HepG2 (cell line): Measurements from ENCODE around the gene PTPRN. TPM values are rescaled to one million over a fixed set of nuclear protein-coding genes. Genes with fewer than 3 reads are reported as not detected.

Source experiments
- CEBPZ ChIP-seq: IDR thresholded peaks from 2 replicates; pipeline ENCODE4 v1.6.1; 2012; ENCODE audit warnings: low read length, improper control_type of control experiment
- DNMT3B ChIP-seq: conservative IDR thresholded peaks from 2 replicates; pipeline ENCODE4 v1.6.1; 2016; ENCODE audit warnings: missing biosample characterization, control low read depth
- GLI4 ChIP-seq: sonication (generic); formaldehyde crosslinking; IDR thresholded peaks from 2 replicates; pipeline ENCODE4 v1.5.1; 2020; ENCODE audit warnings: missing genetic modification reagents, mild to moderate bottlenecking, moderate library complexity, borderline replicate concordance
- MEF2D ChIP-seq: sonication (generic); formaldehyde crosslinking; IDR thresholded peaks from 2 replicates; pipeline ENCODE4 v1.5.1; 2020; ENCODE audit warnings: mild to moderate bottlenecking, missing genetic modification reagents
- NR3C1 ChIP-seq: sonication (generic); formaldehyde crosslinking; IDR thresholded peaks from 2 replicates; pipeline ENCODE4 v1.4.0; 2020; ENCODE audit warnings: missing genetic modification reagents
- SOX5 ChIP-seq: IDR thresholded peaks from 2 replicates; pipeline ENCODE4 v1.6.1; 2016; ENCODE audit warnings: borderline replicate concordance
- SPEN ChIP-seq: sonication (generic); formaldehyde crosslinking; IDR thresholded peaks from 2 replicates; pipeline ENCODE4 v1.5.1; 2020; ENCODE audit warnings: low read depth, mild to moderate bottlenecking, missing genetic modification reagents
- SSRP1 ChIP-seq: IDR thresholded peaks from 2 replicates; pipeline ENCODE4 v1.6.1; 2016; ENCODE audit warnings: control low read depth
- STAT5B ChIP-seq: sonication (generic); formaldehyde crosslinking; IDR thresholded peaks from 2 replicates; pipeline ENCODE4 v1.4.0; 2020; ENCODE audit warnings: missing genetic modification reagents
- ZNF333 ChIP-seq: sonication (generic); formaldehyde crosslinking; IDR thresholded peaks from 2 replicates; pipeline ENCODE4 v1.4.0; 2020; ENCODE audit warnings: mild to moderate bottlenecking, missing genetic modification reagents, borderline replicate concordance
- ZNF605 ChIP-seq: sonication (generic); formaldehyde crosslinking; IDR thresholded peaks from 2 replicates; pipeline ENCODE4 v1.8.0; 2022; ENCODE audit warnings: mild to moderate bottlenecking, missing genetic modification reagents
- ZNF782 ChIP-seq: sonication (generic); formaldehyde crosslinking; IDR thresholded peaks from 2 replicates; pipeline ENCODE4 v1.4.0; 2020; ENCODE audit warnings: missing genetic modification reagents, mild to moderate bottlenecking, borderline replicate concordance
- ZNF839 ChIP-seq: sonication (generic); formaldehyde crosslinking; IDR thresholded peaks from 2 replicates; pipeline ENCODE4 v1.4.0; 2020; ENCODE audit warnings: missing genetic modification reagents, mild to moderate bottlenecking, borderline replicate concordance
- ZNF891 ChIP-seq: sonication (generic); formaldehyde crosslinking; IDR thresholded peaks from 2 replicates; pipeline ENCODE4 v1.5.0; 2020; ENCODE audit warnings: mild to moderate bottlenecking, missing genetic modification reagents
- polyA plus RNA-seq, 8 experiments: library from polyadenylated mRNA; depleted of rRNA in 3 of 8; stranded (reverse) in 7 of 8; unstranded in 1 of 8; fragments of >200 nt; fragmentation: Illumina TruSeq in 4 of 8; extraction: Trizol in 4 of 8; gene quantifications; 2 replicates each; pipeline versions ENCODE4 v1.2.1 to v1.2.3, GENCODE V29; 2011 to 2016; ENCODE audit warnings: low read depth in 4 of 8, missing spikeins in 1 of 8, mixed read lengths in 1 of 8; ENCODE audit not compliant: insufficient read depth in 1 of 8
- total RNA-seq, 5 experiments: library from RNA; depleted of rRNA; stranded (reverse); fragments of >200 nt; fragmentation: Illumina TruSeq; extraction: Trizol; gene quantifications; 2 replicates each; pipeline ENCODE4 v1.2.3, GENCODE V29; 2016; ENCODE audit warnings: low read depth in 1 of 5
- TF ChIP-seq, protein P1 (sequence below): fragments of 450-650 bp; IDR thresholded peaks from 2 replicates; pipeline ENCODE4 v1.6.1; 2017; ENCODE audit warnings: mild to moderate bottlenecking
- TF ChIP-seq, protein P2 (sequence below): IDR thresholded peaks from 2 replicates; pipeline ENCODE4 v1.6.1; 2016; ENCODE audit warnings: missing compliant biosample characterization, missing genetic modification reagents, borderline replicate concordance
- TF ChIP-seq, protein P3 (sequence below): sonication (generic); formaldehyde crosslinking; IDR thresholded peaks from 2 replicates; pipeline ENCODE4 v1.4.0; 2020; ENCODE audit warnings: missing genetic modification reagents

Gene PTPRN
- total and polyA plus RNA-seq, 2 of the 13 experiments (the other 11 are each of a cell fraction or from before 2014, with no cell fraction given) = 0.26 TPM; not detected in 1

DNA sequence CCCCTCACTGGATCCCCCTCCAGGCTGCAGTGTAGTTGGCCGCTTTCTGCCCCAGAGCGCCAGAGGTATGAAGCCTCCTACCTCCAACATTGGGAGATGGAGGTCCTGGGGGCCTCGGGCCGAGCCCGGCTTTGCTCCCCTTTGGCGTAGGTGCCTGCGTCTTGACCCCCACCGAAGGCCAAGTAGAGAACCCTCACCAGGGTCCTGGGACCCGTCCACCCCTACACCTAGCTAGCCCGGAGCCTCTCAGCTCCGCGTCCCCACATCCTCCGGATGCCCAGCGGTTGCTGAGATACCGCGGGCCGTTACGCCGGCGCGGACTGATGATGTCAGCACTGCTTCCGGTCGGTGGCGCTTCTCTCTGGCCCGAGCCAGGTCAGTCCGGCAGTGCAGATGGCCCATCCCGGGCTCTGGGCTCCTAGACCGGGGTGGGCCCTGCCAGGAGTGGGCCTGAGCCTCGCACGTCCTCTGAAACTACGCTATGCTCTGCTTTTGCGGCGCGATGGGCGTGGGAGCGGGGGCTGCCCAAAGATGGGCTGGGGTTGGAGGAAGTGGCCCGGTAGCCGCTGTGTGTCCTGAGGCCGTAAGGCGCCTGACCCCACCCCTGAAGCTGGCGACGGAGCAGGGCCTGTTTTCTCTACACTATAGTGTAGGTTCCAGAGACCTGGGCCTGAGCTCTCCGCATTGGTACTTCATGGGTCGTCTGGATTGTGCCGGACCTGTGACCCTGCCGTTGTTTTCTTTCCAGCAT lies 63.9 kb downstream of the PTPRN start, which contains the start of the genes GLB1L and STK16 (continued):
- TF ChIP-seq CEBPZ (no peak), ZNF839 (CRISPR knock-in tag) (peak; percentile 99; the same call in 1 of the 2 replicates), SPEN (peak; percentile 97), MEF2D (peak; percentile 88), NR3C1 (CRISPR knock-in tag) (no peak), SOX5 (CRISPR knock-in tag) (0 out of 2 replicates have a peak, but pooled peaks have one; percentile 54), STAT5B (CRISPR knock-in tag) (no peak; the same call in 1 of the 2 replicates), GLI4 (0 out of 2 replicates have a peak, but pooled peaks have one; percentile 68), ZNF891 (CRISPR knock-in tag) (peak; percentile 94), DNMT3B (CRISPR knock-in tag) (peak; percentile 90; the same call in 1 of the 2 replicates), ZNF782 (CRISPR knock-in tag) (peak; percentile 91), ZNF605 (CRISPR knock-in tag) (peak; percentile 94), ZNF333 (CRISPR knock-in tag) (peak; percentile 47; the same call in 1 of the 2 replicates), SSRP1 (peak; percentile 91)
- TF ChIP-seq, protein P1, sequence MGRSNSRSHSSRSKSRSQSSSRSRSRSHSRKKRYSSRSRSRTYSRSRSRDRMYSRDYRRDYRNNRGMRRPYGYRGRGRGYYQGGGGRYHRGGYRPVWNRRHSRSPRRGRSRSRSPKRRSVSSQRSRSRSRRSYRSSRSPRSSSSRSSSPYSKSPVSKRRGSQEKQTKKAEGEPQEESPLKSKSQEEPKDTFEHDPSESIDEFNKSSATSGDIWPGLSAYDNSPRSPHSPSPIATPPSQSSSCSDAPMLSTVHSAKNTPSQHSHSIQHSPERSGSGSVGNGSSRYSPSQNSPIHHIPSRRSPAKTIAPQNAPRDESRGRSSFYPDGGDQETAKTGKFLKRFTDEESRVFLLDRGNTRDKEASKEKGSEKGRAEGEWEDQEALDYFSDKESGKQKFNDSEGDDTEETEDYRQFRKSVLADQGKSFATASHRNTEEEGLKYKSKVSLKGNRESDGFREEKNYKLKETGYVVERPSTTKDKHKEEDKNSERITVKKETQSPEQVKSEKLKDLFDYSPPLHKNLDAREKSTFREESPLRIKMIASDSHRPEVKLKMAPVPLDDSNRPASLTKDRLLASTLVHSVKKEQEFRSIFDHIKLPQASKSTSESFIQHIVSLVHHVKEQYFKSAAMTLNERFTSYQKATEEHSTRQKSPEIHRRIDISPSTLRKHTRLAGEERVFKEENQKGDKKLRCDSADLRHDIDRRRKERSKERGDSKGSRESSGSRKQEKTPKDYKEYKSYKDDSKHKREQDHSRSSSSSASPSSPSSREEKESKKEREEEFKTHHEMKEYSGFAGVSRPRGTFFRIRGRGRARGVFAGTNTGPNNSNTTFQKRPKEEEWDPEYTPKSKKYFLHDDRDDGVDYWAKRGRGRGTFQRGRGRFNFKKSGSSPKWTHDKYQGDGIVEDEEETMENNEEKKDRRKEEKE = no peak
- TF ChIP-seq, protein P2, sequence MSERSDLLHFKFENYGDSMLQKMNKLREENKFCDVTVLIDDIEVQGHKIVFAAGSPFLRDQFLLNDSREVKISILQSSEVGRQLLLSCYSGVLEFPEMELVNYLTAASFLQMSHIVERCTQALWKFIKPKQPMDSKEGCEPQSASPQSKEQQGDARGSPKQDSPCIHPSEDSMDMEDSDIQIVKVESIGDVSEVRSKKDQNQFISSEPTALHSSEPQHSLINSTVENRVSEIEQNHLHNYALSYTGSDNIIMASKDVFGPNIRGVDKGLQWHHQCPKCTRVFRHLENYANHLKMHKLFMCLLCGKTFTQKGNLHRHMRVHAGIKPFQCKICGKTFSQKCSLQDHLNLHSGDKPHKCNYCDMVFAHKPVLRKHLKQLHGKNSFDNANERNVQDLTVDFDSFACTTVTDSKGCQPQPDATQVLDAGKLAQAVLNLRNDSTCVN (CRISPR knock-in tag) = peak; percentile 70; the same call in 1 of the 2 replicates
- TF ChIP-seq, protein P3, sequence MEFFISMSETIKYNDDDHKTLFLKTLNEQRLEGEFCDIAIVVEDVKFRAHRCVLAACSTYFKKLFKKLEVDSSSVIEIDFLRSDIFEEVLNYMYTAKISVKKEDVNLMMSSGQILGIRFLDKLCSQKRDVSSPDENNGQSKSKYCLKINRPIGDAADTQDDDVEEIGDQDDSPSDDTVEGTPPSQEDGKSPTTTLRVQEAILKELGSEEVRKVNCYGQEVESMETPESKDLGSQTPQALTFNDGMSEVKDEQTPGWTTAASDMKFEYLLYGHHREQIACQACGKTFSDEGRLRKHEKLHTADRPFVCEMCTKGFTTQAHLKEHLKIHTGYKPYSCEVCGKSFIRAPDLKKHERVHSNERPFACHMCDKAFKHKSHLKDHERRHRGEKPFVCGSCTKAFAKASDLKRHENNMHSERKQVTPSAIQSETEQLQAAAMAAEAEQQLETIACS (CRISPR knock-in tag) = peak; percentile 62
